OCI-LY3 (cell line): Measurements from ENCODE around the gene OPTN.

ENCODE experiments used
- H2AFZ ChIP-seq: fragments of 200-600, 300-600 bp; shearing (Covaris generic); 2 replicates; pipeline ENCODE4 v1.6.0; 2014; ENCODE audit warnings: antibody characterized with exemption, low read depth, low read length
- H3K27ac ChIP-seq: fragments of 200-600, 300-600 bp; sonication (generic); 2 replicates; pipeline ENCODE4 v1.5.1; 2014; ENCODE audit warnings: mild to moderate bottlenecking, low read length, moderate library complexity, mixed read lengths
- H3K27me3 ChIP-seq: fragments of 200-600, 300-600 bp; sonication (generic); 2 replicates; pipeline ENCODE4 v1.6.1; 2014; ENCODE audit warnings: low read depth, low read length, mixed read lengths
- H3K36me3 ChIP-seq: fragments of 200-600, 300-600 bp; sonication (generic); replicated peaks from 2 replicates; pipeline ENCODE3; 2014; ENCODE audit warnings: low read depth, low read length, mixed read lengths
- H3K4me1 ChIP-seq: fragments of 300-600, 200-600 bp; sonication (generic); 2 replicates; pipeline ENCODE4 v1.6.1; 2014; ENCODE audit warnings: low read length, mixed read lengths
- H3K4me2 ChIP-seq: fragments of 200-600, 300-600 bp; sonication (generic); 2 replicates; pipeline ENCODE4 v1.6.1; 2014; ENCODE audit warnings: low read length, mixed read lengths
- H3K4me3 ChIP-seq: fragments of 300-600, 200-600 bp; sonication (generic); 2 replicates; pipeline ENCODE4 v1.5.1; 2014; ENCODE audit warnings: antibody characterized with exemption, mild to moderate bottlenecking, low read length, moderate library complexity
- H3K79me2 ChIP-seq: fragments of 300-600, 200-600 bp; shearing (Covaris generic); 2 replicates; pipeline ENCODE4 v1.6.1; 2014; ENCODE audit warnings: mild to moderate bottlenecking, low read length, mixed read lengths
- H3K9ac ChIP-seq: fragments of 300-600, 200-600 bp; shearing (Covaris generic); 2 replicates; pipeline ENCODE4 v1.6.0; 2014; ENCODE audit warnings: mild to moderate bottlenecking, low read length, moderate library complexity
- H3K9me3 ChIP-seq: fragments of 200-600, 300-600 bp; shearing (Covaris generic); 2 replicates; pipeline ENCODE4 v1.6.1; 2014; ENCODE audit warnings: low read length, mixed read lengths; ENCODE audit not compliant: insufficient read depth
- H4K20me1 ChIP-seq: fragments of 200-600, 300-600 bp; sonication (generic); 2 replicates; pipeline ENCODE4 v1.6.1; 2016; ENCODE audit warnings: low read length, mixed read lengths; ENCODE audit not compliant: insufficient read depth
- EZH2phosphoT487 ChIP-seq: fragments of 200-600 bp; shearing (Covaris generic); IDR thresholded peaks from 2 replicates; pipeline ENCODE4 v1.6.1; 2018; ENCODE audit warnings: antibody characterized with exemption, mixed run types, low read depth
- TF ChIP-seq, protein P1 (sequence below): fragments of 200-600, 300-600 bp; sonication (generic); IDR thresholded peaks from 2 replicates; pipeline ENCODE4 v1.5.1; 2014; ENCODE audit warnings: antibody characterized with exemption, low read length, low read depth

OPTN gene

DNA sequence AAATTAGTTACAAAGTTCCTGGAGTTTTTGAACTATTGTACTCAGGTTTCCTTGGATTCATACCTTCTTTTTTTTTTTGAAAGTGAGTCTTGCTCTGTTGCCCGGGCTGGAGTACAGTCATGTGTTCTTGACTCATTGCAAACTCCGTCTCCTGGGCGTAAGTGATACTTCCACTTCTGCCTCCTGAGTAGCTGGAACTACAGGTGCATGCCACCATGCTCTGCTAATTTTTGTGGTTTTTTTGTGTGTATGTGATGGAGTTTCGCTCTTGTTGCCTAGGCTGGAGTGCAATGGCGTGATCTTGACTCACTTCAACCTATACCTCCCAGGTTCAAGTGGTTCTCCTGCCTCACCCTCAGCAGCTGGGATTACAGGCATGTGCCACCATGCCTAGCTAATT, 83.7 kb downstream of the OPTN start:
- no peak overlapping the region for H3K4me2 ChIP-seq
- no peaks in the 10 kb centered on the region for H3K9me3 ChIP-seq
- H3K9ac ChIP-seq, result no peak overlapping the region
- H3K27ac ChIP-seq, result no peak overlapping the region
- no peaks in the 10 kb centered on the region for H3K27me3 ChIP-seq
- no peaks in the 10 kb centered on the region for H4K20me1 ChIP-seq
- no peaks in the 10 kb centered on the region for H3K79me2 ChIP-seq
- H3K4me1 ChIP-seq, result peaks cover 15% of the 10 kb centered on the region; the same call in 1 of the 2 replicates
- H2AFZ ChIP-seq, result no peak overlapping the region
- TF ChIP-seq, protein P1, sequence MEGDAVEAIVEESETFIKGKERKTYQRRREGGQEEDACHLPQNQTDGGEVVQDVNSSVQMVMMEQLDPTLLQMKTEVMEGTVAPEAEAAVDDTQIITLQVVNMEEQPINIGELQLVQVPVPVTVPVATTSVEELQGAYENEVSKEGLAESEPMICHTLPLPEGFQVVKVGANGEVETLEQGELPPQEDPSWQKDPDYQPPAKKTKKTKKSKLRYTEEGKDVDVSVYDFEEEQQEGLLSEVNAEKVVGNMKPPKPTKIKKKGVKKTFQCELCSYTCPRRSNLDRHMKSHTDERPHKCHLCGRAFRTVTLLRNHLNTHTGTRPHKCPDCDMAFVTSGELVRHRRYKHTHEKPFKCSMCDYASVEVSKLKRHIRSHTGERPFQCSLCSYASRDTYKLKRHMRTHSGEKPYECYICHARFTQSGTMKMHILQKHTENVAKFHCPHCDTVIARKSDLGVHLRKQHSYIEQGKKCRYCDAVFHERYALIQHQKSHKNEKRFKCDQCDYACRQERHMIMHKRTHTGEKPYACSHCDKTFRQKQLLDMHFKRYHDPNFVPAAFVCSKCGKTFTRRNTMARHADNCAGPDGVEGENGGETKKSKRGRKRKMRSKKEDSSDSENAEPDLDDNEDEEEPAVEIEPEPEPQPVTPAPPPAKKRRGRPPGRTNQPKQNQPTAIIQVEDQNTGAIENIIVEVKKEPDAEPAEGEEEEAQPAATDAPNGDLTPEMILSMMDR, result no peak
- no peak for TF ChIP-seq EZH2phosphoT487
- H3K4me3 ChIP-seq, result no peak overlapping the region
- peaks cover 64% of the 10 kb centered on the region for H3K36me3 ChIP-seq

- no peaks in the 10 kb centered on the region for H3K27me3 ChIP-seq
- H3K4me2 ChIP-seq, result no peak overlapping the region
- TF ChIP-seq, protein P1, result no peak
- no peak for TF ChIP-seq EZH2phosphoT487
- no peaks in the 10 kb centered on the region for H4K20me1 ChIP-seq
- no peaks in the 10 kb centered on the region for H3K9me3 ChIP-seq
- H3K27ac ChIP-seq, result no peak overlapping the region
- H3K9ac ChIP-seq, result no peak overlapping the region
- H2AFZ ChIP-seq, result no peak overlapping the region
- H3K36me3 ChIP-seq, result peaks cover 60% of the 10 kb centered on the region
- H3K79me2 ChIP-seq, result no peaks in the 10 kb centered on the region
- H3K4me3 ChIP-seq, result no peak overlapping the region
- peaks cover 15% of the 10 kb centered on the region; the same call in 1 of the 2 replicates for H3K4me1 ChIP-seq
Measured at GRCh38 chr10:13184276-13184675, 84.3 kb downstream of the OPTN start.

GRCh38 chr10:13184730-13185514, 85.0 kb downstream of the OPTN start:
- no peaks in the 10 kb centered on the region for H3K79me2 ChIP-seq
- no peaks in the 10 kb centered on the region for H4K20me1 ChIP-seq
- peaks cover 15% of the 10 kb centered on the region; the same call in 1 of the 2 replicates for H3K4me1 ChIP-seq
- H3K4me2 ChIP-seq, result no peak overlapping the region
- H3K4me3 ChIP-seq, result no peak overlapping the region
- H3K27ac ChIP-seq, result no peak overlapping the region
- H2AFZ ChIP-seq, result no peak overlapping the region
- TF ChIP-seq, protein P1, result no peak
- no peak for TF ChIP-seq EZH2phosphoT487
- H3K36me3 ChIP-seq, result peaks cover 58% of the 10 kb centered on the region
- H3K27me3 ChIP-seq, result no peaks in the 10 kb centered on the region
- H3K9ac ChIP-seq, result no peak overlapping the region
- no peaks in the 10 kb centered on the region for H3K9me3 ChIP-seq

DNA sequence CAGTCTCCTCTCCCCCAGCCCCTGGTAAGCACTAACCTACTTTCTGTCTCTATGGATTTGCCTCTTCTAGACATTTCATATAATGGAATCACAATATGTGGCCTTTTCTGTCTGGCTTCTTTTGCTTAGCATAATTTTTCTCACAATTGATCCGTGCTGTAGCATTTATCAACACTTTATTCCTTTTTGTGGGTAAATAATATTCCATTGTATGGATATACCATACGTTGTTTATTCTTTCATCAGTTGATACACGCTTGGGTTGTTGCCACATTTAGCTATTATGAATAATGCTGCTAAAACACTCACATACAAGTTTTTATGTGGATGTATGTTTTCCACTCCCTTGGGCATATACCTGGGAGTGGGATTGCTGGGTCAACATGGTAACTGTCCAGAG, 87.2 kb downstream of the OPTN start:
- Histone ChIP-seq H3K27ac (no peak overlapping the region), H2AFZ (no peak overlapping the region), H3K4me3 (no peak overlapping the region), H3K4me2 (no peak overlapping the region), H3K79me2 (no peaks in the 10 kb centered on the region), H4K20me1 (no peaks in the 10 kb centered on the region), H3K27me3 (no peaks in the 10 kb centered on the region), H3K9me3 (no peaks in the 10 kb centered on the region), H3K36me3 (peaks cover 50% of the 10 kb centered on the region), H3K4me1 (peaks cover 15% of the 10 kb centered on the region; the same call in 1 of the 2 replicates), H3K9ac (no peak overlapping the region)
- TF ChIP-seq, protein P1, result no peak
- TF ChIP-seq EZH2phosphoT487, result no peak
